Keratinocyte (primary cell): ENCODE data around the gene DUSP28.

Experiments
- EZH2 ChIP-seq: IDR thresholded peaks from one replicate; pipeline ENCODE4 v1.6.1; 2012; ENCODE audit warnings: inconsistent platforms, mild to moderate bottlenecking, low read length, moderate library complexity
- TF ChIP-seq, protein P1 (sequence below), 3 experiments: IDR thresholded peaks in 1 of 3; conservative IDR thresholded peaks in 1 of 3; optimal IDR thresholded peaks in 1 of 3; 2 replicates in 2 of 3; 3 replicates in 1 of 3; pipeline versions ENCODE3 to v1.5.1; 2011; ENCODE audit warnings: low read length in 3 of 3, mild to moderate bottlenecking in 3 of 3, moderate library complexity in 2 of 3, control low read depth in 1 of 3, inconsistent platforms in 1 of 3; ENCODE audit not compliant: insufficient read depth in 2 of 3; ENCODE audit errors: extremely low read depth in 1 of 3

DNA sequence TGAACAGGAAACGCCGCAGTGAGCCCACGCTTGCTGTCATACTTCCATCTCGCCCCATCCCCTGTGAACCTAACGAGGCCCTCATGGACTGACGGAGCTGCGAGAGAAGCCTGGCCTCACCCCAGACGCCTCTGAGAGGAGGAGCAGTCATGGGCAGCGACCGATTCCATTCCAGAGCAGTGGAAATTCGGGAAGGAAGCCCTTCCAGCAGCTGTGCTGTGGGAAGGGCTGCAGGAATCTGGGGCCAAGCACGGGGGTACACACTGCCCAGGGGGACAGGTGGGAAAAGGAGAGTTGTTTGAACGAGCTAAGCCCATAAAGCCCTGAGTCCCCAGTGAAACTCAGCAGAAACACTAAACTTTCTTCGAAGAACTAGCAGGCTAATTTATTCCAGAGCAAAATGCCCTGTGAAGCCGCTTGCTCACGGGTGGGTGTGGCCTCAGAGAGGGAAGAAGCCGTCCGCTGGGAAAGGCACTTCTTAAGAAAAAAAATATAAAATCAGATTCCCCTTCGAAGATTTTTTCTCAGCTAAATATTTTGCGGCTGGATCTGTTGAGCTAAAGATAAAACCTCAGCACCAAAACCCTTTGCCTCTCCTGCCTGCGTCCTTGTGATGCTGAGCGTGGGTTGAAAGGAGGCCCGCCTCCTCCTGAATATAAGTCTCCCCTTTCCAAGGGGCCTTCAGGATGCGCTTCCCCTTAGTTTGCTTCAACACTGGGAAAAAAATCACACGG, 40.6 kb upstream of the DUSP28 start:
- no peak for TF ChIP-seq EZH2
- TF ChIP-seq, protein P1, sequence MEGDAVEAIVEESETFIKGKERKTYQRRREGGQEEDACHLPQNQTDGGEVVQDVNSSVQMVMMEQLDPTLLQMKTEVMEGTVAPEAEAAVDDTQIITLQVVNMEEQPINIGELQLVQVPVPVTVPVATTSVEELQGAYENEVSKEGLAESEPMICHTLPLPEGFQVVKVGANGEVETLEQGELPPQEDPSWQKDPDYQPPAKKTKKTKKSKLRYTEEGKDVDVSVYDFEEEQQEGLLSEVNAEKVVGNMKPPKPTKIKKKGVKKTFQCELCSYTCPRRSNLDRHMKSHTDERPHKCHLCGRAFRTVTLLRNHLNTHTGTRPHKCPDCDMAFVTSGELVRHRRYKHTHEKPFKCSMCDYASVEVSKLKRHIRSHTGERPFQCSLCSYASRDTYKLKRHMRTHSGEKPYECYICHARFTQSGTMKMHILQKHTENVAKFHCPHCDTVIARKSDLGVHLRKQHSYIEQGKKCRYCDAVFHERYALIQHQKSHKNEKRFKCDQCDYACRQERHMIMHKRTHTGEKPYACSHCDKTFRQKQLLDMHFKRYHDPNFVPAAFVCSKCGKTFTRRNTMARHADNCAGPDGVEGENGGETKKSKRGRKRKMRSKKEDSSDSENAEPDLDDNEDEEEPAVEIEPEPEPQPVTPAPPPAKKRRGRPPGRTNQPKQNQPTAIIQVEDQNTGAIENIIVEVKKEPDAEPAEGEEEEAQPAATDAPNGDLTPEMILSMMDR (optimal IDR thresholded peaks at IDR 0.05 in 1 of 3, IDR thresholded peaks at IDR 0.05 in 1 of 3, conservative IDR thresholded peaks at IDR 0.05 in 1 of 3; ENCODE audit: extremely low read depth in 1 of 3, insufficient read depth in 2 of 3, low read length in 3 of 3), result no peak
